HT-29 (cell line): Measurements from ENCODE around the gene IL7R. TPM values are rescaled to one million over a fixed set of nuclear protein-coding genes. Genes with fewer than 3 reads are reported as not detected.

Experiments used
- DNase-seq: peaks from one replicate; pipeline ENCODE4 v3.0.0-alpha.2; 2015; ENCODE audit warnings: low spot score
- total RNA-seq: library from RNA; depleted of rRNA; stranded (reverse); fragments of >200 nt; shearing (Covaris generic); gene quantifications from 2 replicates; pipeline ENCODE4 v1.2.3, GENCODE V29; 2014; rRNA removed

IL7R gene
- not detected in 2 replicates for total RNA-seq

- no peak for DNase-seq
These were observed at the start of gene IL7R for GRCh38 chr5:35856765-35857351. Gene IL7R, plus strand, starts transcription at chr5:35856891. Its CDS starts 87 bp downstream, at chr5:35856978.

GRCh38 chr5:35810601-35811000 lies 46.1 kb upstream of the IL7R start:
- DNase-seq = no peak

GRCh38 chr5:35811108-35811741 lies 45.5 kb upstream of the IL7R start:
- DNase-seq = no peak

GRCh38 chr5:35813521-35813920 lies 43.2 kb upstream of the IL7R start:
- no peak for DNase-seq

GRCh38 chr5:35815089-35815936 lies 41.4 kb upstream of the IL7R start:
- peak; percentile 35 for DNase-seq

- no peak for DNase-seq
These were observed 39.7 kb upstream of the IL7R start for GRCh38 chr5:35816881-35817521.

GRCh38 chr5:35819026-35819425 lies 37.7 kb upstream of the IL7R start:
- DNase-seq = no peak

- DNase-seq = no peak
These were observed 37.0 kb upstream of the IL7R start for GRCh38 chr5:35819668-35820067.

- DNase-seq = no peak
These were observed 36.0 kb upstream of the IL7R start for GRCh38 chr5:35820735-35821134.

- DNase-seq = no peak
These were observed 35.2 kb upstream of the IL7R start for GRCh38 chr5:35821513-35821912.

GRCh38 chr5:35822511-35822910 lies 34.2 kb upstream of the IL7R start:
- DNase-seq = no peak

GRCh38 chr5:35823347-35824098 lies 33.2 kb upstream of the IL7R start:
- DNase-seq = no peak

- no peak for DNase-seq
These were observed 30.6 kb upstream of the IL7R start for GRCh38 chr5:35826056-35826455.

- DNase-seq = no peak
These were observed 30.1 kb upstream of the IL7R start for GRCh38 chr5:35826554-35826953.

GRCh38 chr5:35828082-35828598 lies 28.6 kb upstream of the IL7R start:
- DNase-seq = no peak

GRCh38 chr5:35830587-35830986 lies 26.1 kb upstream of the IL7R start:
- no peak for DNase-seq

- DNase-seq = no peak
These were observed 23.9 kb upstream of the IL7R start for GRCh38 chr5:35832762-35833161.

GRCh38 chr5:35833224-35833623 lies 23.5 kb upstream of the IL7R start:
- no peak for DNase-seq

GRCh38 chr5:35835796-35836742 lies 20.6 kb upstream of the IL7R start:
- DNase-seq = no peak
